ENCODE measurements around the gene PDK4.

DNA sequence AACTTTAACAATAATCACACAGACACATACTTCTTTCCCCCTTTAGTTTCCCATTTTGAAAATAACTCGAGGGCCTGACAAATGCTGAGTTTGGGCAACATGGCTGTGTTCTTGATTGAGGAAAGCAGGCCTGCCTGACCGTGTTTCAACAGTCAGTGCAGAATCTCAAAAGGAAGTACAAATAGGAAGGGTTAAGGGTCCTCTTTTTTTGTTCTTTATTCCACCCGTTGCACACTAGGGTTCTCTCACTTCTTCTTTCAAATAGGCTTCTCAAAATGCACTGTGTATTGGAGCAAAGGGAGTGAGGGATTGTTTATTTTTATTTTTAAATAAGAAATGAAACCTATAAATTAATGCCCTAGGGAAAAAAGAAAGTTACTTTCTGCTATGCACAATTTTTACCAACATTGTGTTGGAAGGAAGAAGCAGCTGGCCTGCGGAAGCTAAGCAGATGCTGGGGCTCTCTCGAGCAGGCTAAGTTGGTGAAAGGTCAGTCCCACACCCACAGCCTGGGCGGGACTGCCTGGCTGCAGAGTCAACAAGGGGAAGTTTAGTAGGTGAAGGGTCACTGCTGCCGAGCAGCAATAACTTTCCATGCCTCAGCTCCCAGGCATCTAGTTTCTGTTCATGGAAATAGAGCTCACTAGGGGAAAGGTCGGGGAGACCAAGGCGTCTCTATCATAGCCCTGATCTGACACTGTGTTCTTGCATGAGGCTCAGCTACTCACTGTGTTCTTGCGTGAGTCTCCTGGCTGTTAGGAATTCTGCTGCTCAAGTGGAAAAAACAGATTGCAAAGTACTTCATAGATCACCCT lies 12.2 kb upstream of the PDK4 start:
- no peak for TF ChIP-seq CTCF (IDR thresholded peaks at IDR 0.05)
- TF ChIP-seq POLR2A (IDR thresholded peaks at IDR 0.05), result no peak
